A673 (cell line): ENCODE measurements around the gene DOK3. TPM values are rescaled to one million over a fixed set of nuclear protein-coding genes. Genes with fewer than 3 reads are reported as not detected.
"Not testable (repeated sequence)": the region's sequence is repeated elsewhere in the genome, so short reads cannot be mapped to it uniquely, and the experiment has no call there.

ENCODE experiments used
- BruUV-seq: library from RNA; stranded (reverse); fragments of 400-500 nt; replicated peaks from 2 replicates; lab custom pipeline; 2021; lab: Mats Ljungman, UMichigan
- CTCF ChIA-PET: fragments of 300-600 bp; sonication (Branson Sonifier 250); formaldehyde crosslinking; loops from one replicate; lab custom pipeline; 2022; ENCODE audit warnings: antibody characterized with exemption; lab: Charles Lee
- POLR2A ChIA-PET: fragments of 300-600 bp; sonication (Branson Sonifier 250); formaldehyde crosslinking; loops from one replicate; lab custom pipeline; 2022; ENCODE audit warnings: antibody characterized with exemption; ENCODE audit not compliant: low non-redundant PET; lab: Charles Lee
- DNase-seq: peaks from one replicate; pipeline ENCODE4 v3.0.0-alpha.2; 2015; ENCODE audit warnings: low spot score
- H3K27ac ChIP-seq: fragments of 200-600 bp; sonication (generic); 2 replicates; pipeline ENCODE4 v1.5.1; 2016; ENCODE audit warnings: mixed run types, low read depth, mild to moderate bottlenecking, mixed read lengths, antibody characterized with exemption, low read length; ENCODE audit not compliant: poor library complexity, severe bottlenecking
- H3K27me3 ChIP-seq: fragments of 200-600 bp; sonication (generic); replicated peaks from 2 replicates; pipeline ENCODE4 v1.6.1; 2017; ENCODE audit warnings: mixed run types, low read depth, mild to moderate bottlenecking, mixed read lengths, antibody characterized with exemption, low read length; ENCODE audit not compliant: insufficient read depth, poor library complexity
- H3K36me3 ChIP-seq: fragments of 200-600 bp; sonication (generic); 2 replicates; pipeline ENCODE4 v1.6.1; 2016; ENCODE audit warnings: mixed run types, mild to moderate bottlenecking, mixed read lengths, antibody characterized with exemption, low read length; ENCODE audit not compliant: insufficient read depth, poor library complexity, severe bottlenecking
- H3K4me1 ChIP-seq: fragments of 200-600 bp; sonication (generic); 2 replicates; pipeline ENCODE4 v1.6.1; 2017; ENCODE audit warnings: mixed run types, mild to moderate bottlenecking, mixed read lengths, antibody characterized with exemption, low read length; ENCODE audit not compliant: insufficient read depth, poor library complexity, severe bottlenecking
- H3K4me3 ChIP-seq: fragments of 200-600 bp; sonication (generic); 2 replicates; pipeline ENCODE4 v1.5.1; 2016; ENCODE audit warnings: low read depth, mixed run types, mild to moderate bottlenecking, mixed read lengths, low read length; ENCODE audit not compliant: poor library complexity, severe bottlenecking
- H3K9me3 ChIP-seq: fragments of 200-600 bp; sonication (generic); 2 replicates; pipeline ENCODE4 v1.6.1; 2016; ENCODE audit warnings: mixed run types, low read depth, mild to moderate bottlenecking, mixed read lengths, antibody characterized with exemption, low read length; ENCODE audit not compliant: poor library complexity, severe bottlenecking
- CTCF ChIP-seq: fragments of 300-800, 200-600 bp; sonication (generic); conservative IDR thresholded peaks from 2 replicates; pipeline ENCODE4 v1.5.1; 2017; ENCODE audit warnings: low read depth, mild to moderate bottlenecking, antibody characterized with exemption, low read length, moderate library complexity, mixed read lengths
- EZH2 ChIP-seq: fragments of 200-600 bp; sonication (generic); IDR thresholded peaks from 2 replicates; pipeline ENCODE4 v1.6.1; 2017; ENCODE audit warnings: borderline replicate concordance, low read depth, mild to moderate bottlenecking, mixed read lengths, antibody characterized with exemption, low read length; ENCODE audit not compliant: poor library complexity, severe bottlenecking
- intact Hi-C: fragments of 100-400 bp; cut with micrococcal nuclease; formaldehyde crosslinking; loops from one replicate; pipeline ENCODE4 v1.10.0; 2022; ENCODE audit not compliant: unreplicated experiment
- total RNA-seq: library from RNA; stranded (reverse); gene quantifications from 2 replicates; pipeline ENCODE4 v1.2.3, GENCODE V29; 2021

The DOK3 gene
- total RNA-seq, 1 experiment from 2014 or later: 15.0 TPM

- no TSS peak for BruUV-seq
- POLR2A ChIA-PET: no interaction called here
- TF ChIP-seq CTCF: peak; percentile 39; the same call in 1 of the 2 replicates
- TF ChIP-seq EZH2: no peak
- H3K4me3 ChIP-seq: no peak overlapping the region
- CTCF ChIA-PET: interaction anchor here (1.3 kb wide), 1 partner anchor 13 kb away, joined by 3 read pairs; no protein-coding TSS in a partner anchor
- H3K36me3 ChIP-seq: peaks cover 24% of the 10 kb centered on the region
- no peaks in the 10 kb centered on the region for H3K9me3 ChIP-seq
- peaks cover 26% of the 10 kb centered on the region for H3K4me1 ChIP-seq
- no peak overlapping the region for H3K27ac ChIP-seq
- H3K27me3 ChIP-seq: no peaks in the 10 kb centered on the region
- intact Hi-C loops: no loop called here
- DNase-seq: no peak
Observed at GRCh38 chr5:177487975-177488374, 21.7 kb downstream of the DOK3 start.

GRCh38 chr5:177487144-177487543 is 22.5 kb downstream of the DOK3 start:
- ChIA-PET POLR2A (no interaction called here), CTCF (no interaction called here)
- Histone ChIP-seq H3K9me3 (no peaks in the 10 kb centered on the region), H3K4me1 (peaks cover 21% of the 10 kb centered on the region), H3K27ac (no peak overlapping the region), H3K27me3 (no peaks in the 10 kb centered on the region), H3K36me3 (peaks cover 20% of the 10 kb centered on the region), H3K4me3 (no peak overlapping the region)
- intact Hi-C loops: no loop called here
- no peak for DNase-seq
- no TSS peak for BruUV-seq
- TF ChIP-seq EZH2 (no peak), CTCF (no peak)

GRCh38 chr5:177486256-177486655 is 23.4 kb downstream of the DOK3 start:
- peaks cover 18% of the 10 kb centered on the region for H3K4me1 ChIP-seq
- DNase-seq: no peak
- H3K27me3 ChIP-seq: no peaks in the 10 kb centered on the region
- ChIA-PET CTCF (no interaction called here), POLR2A (no interaction called here)
- H3K9me3 ChIP-seq: no peaks in the 10 kb centered on the region
- H3K36me3 ChIP-seq: peaks cover 20% of the 10 kb centered on the region
- no peak overlapping the region for H3K4me3 ChIP-seq
- no TSS peak for BruUV-seq
- intact Hi-C loops: no loop called here
- no peak for TF ChIP-seq CTCF
- TF ChIP-seq EZH2: no peak
- no peak overlapping the region for H3K27ac ChIP-seq

GRCh38 chr5:177485753-177486152 is 23.9 kb downstream of the DOK3 start:
- H3K9me3 ChIP-seq, CTCF ChIA-PET, H3K27me3 ChIP-seq, intact Hi-C loops, H3K4me3 ChIP-seq, DNase-seq, BruUV-seq, H3K27ac ChIP-seq, POLR2A ChIA-PET: not testable (repeated sequence)
- peaks cover 13% of the 10 kb centered on the region for H3K4me1 ChIP-seq
- peaks cover 20% of the 10 kb centered on the region for H3K36me3 ChIP-seq
